A673 (cell line): ENCODE data around the gene ERGIC3. TPM values are rescaled to one million over a fixed set of nuclear protein-coding genes. Genes with fewer than 3 reads are reported as not detected.

Source experiments
- BruUV-seq: library from RNA; stranded (reverse); fragments of 400-500 nt; replicated peaks from 2 replicates; lab custom pipeline; 2021; lab: Mats Ljungman, UMichigan
- CTCF ChIA-PET: fragments of 300-600 bp; sonication (Branson Sonifier 250); formaldehyde crosslinking; loops from one replicate; lab custom pipeline; 2022; ENCODE audit warnings: antibody characterized with exemption; lab: Charles Lee
- POLR2A ChIA-PET: fragments of 300-600 bp; sonication (Branson Sonifier 250); formaldehyde crosslinking; loops from one replicate; lab custom pipeline; 2022; ENCODE audit warnings: antibody characterized with exemption; ENCODE audit not compliant: low non-redundant PET; lab: Charles Lee
- DNase-seq: peaks from one replicate; pipeline ENCODE4 v3.0.0-alpha.2; 2015; ENCODE audit warnings: low spot score
- H3K27ac ChIP-seq: fragments of 200-600 bp; sonication (generic); 2 replicates; pipeline ENCODE4 v1.5.1; 2016; ENCODE audit warnings: mixed run types, low read depth, mild to moderate bottlenecking, mixed read lengths, antibody characterized with exemption, low read length; ENCODE audit not compliant: poor library complexity, severe bottlenecking
- H3K27me3 ChIP-seq: fragments of 200-600 bp; sonication (generic); replicated peaks from 2 replicates; pipeline ENCODE4 v1.6.1; 2017; ENCODE audit warnings: mixed run types, low read depth, mild to moderate bottlenecking, mixed read lengths, antibody characterized with exemption, low read length; ENCODE audit not compliant: insufficient read depth, poor library complexity
- H3K36me3 ChIP-seq: fragments of 200-600 bp; sonication (generic); 2 replicates; pipeline ENCODE4 v1.6.1; 2016; ENCODE audit warnings: mixed run types, mild to moderate bottlenecking, mixed read lengths, antibody characterized with exemption, low read length; ENCODE audit not compliant: insufficient read depth, poor library complexity, severe bottlenecking
- H3K4me1 ChIP-seq: fragments of 200-600 bp; sonication (generic); 2 replicates; pipeline ENCODE4 v1.6.1; 2017; ENCODE audit warnings: mixed run types, mild to moderate bottlenecking, mixed read lengths, antibody characterized with exemption, low read length; ENCODE audit not compliant: insufficient read depth, poor library complexity, severe bottlenecking
- H3K4me3 ChIP-seq: fragments of 200-600 bp; sonication (generic); 2 replicates; pipeline ENCODE4 v1.5.1; 2016; ENCODE audit warnings: low read depth, mixed run types, mild to moderate bottlenecking, mixed read lengths, low read length; ENCODE audit not compliant: poor library complexity, severe bottlenecking
- H3K9me3 ChIP-seq: fragments of 200-600 bp; sonication (generic); 2 replicates; pipeline ENCODE4 v1.6.1; 2016; ENCODE audit warnings: mixed run types, low read depth, mild to moderate bottlenecking, mixed read lengths, antibody characterized with exemption, low read length; ENCODE audit not compliant: poor library complexity, severe bottlenecking
- CTCF ChIP-seq: fragments of 300-800, 200-600 bp; sonication (generic); conservative IDR thresholded peaks from 2 replicates; pipeline ENCODE4 v1.5.1; 2017; ENCODE audit warnings: low read depth, mild to moderate bottlenecking, antibody characterized with exemption, low read length, moderate library complexity, mixed read lengths
- EZH2 ChIP-seq: fragments of 200-600 bp; sonication (generic); IDR thresholded peaks from 2 replicates; pipeline ENCODE4 v1.6.1; 2017; ENCODE audit warnings: borderline replicate concordance, low read depth, mild to moderate bottlenecking, mixed read lengths, antibody characterized with exemption, low read length; ENCODE audit not compliant: poor library complexity, severe bottlenecking
- intact Hi-C: fragments of 100-400 bp; cut with micrococcal nuclease; formaldehyde crosslinking; loops from one replicate; pipeline ENCODE4 v1.10.0; 2022; ENCODE audit not compliant: unreplicated experiment
- total RNA-seq: library from RNA; stranded (reverse); gene quantifications from 2 replicates; pipeline ENCODE4 v1.2.3, GENCODE V29; 2021

Gene ERGIC3
- total RNA-seq, 1 experiment from 2014 or later = 256 TPM

- H3K27me3 ChIP-seq = no peaks in the 10 kb centered on the region
- no peak for TF ChIP-seq CTCF
- TF ChIP-seq EZH2 = no peak
- peaks cover 18% of the 10 kb centered on the region for H3K36me3 ChIP-seq
- H3K9me3 ChIP-seq = no peaks in the 10 kb centered on the region
- H3K27ac ChIP-seq = no peak overlapping the region
- no TSS peak for BruUV-seq
- intact Hi-C loops = no loop called here
- ChIA-PET POLR2A (no interaction called here), CTCF (no interaction called here)
- H3K4me3 ChIP-seq = no peak overlapping the region
- no peak for DNase-seq
- no peaks in the 10 kb centered on the region for H3K4me1 ChIP-seq
These were observed 17.3 kb downstream of the ERGIC3 start for GRCh38 chr20:35559042-35559693.

DNA sequence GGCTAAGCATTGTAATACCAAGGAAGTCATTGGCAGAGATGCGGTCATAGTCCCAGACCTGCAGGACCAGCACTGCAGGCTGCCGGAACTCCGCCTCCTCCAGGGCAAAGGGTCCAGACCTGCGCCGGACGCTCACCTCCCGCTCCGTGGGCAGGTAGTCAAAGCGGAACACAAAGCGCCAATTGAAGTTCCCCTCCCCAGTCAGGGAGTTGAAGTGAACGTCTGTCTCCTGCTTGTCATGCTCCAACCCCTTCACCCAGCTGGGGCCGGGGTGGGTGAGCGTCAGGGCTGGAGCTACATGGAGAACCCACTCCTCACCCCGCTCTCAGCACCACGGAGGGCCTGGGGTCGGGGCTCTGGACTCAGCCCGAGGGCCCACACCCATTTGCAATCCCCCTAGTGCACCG lies 18.2 kb downstream of the ERGIC3 start:
- Histone ChIP-seq H3K9me3 (no peaks in the 10 kb centered on the region), H3K36me3 (peaks cover 15% of the 10 kb centered on the region), H3K27ac (no peak overlapping the region), H3K4me3 (no peak overlapping the region), H3K27me3 (no peaks in the 10 kb centered on the region), H3K4me1 (no peaks in the 10 kb centered on the region)
- intact Hi-C loops = no loop called here
- ChIA-PET POLR2A (no interaction called here), CTCF (no interaction called here)
- DNase-seq = no peak
- BruUV-seq = no TSS peak
- TF ChIP-seq CTCF (no peak), EZH2 (no peak)

GRCh38 chr20:35560541-35560940 lies 18.7 kb downstream of the ERGIC3 start:
- no peak for DNase-seq
- CTCF ChIA-PET = no interaction called here
- no peaks in the 10 kb centered on the region for H3K27me3 ChIP-seq
- H3K4me1 ChIP-seq = no peaks in the 10 kb centered on the region
- H3K27ac ChIP-seq = no peak overlapping the region
- no TSS peak for BruUV-seq
- H3K36me3 ChIP-seq = peaks cover 12% of the 10 kb centered on the region
- intact Hi-C loops = no loop called here
- no peak overlapping the region for H3K4me3 ChIP-seq
- no peaks in the 10 kb centered on the region for H3K9me3 ChIP-seq
- POLR2A ChIA-PET = no interaction called here
- no peak for TF ChIP-seq CTCF
- TF ChIP-seq EZH2 = no peak
